Breast epithelium (tissue), 4 donors: ENCODE results near the gene KAT7. TPM values are rescaled to one million over a fixed set of nuclear protein-coding genes. Genes with fewer than 3 reads are reported as not detected.

ENCODE experiments used
- DNase-seq, 2 donors: peaks; one replicate each; pipeline ENCODE4 v3.0.0-alpha.2; 2019; ENCODE audit warnings: low spot score in 2 of 2
- H3K27ac ChIP-seq, 2 donors: fragments of 200-600 bp; sonication (generic) in 1 of 2; one replicate each; pipeline ENCODE4 v1.5.1; 2016 to 2019; ENCODE audit warnings: mild to moderate bottlenecking in 1 of 2
- H3K27me3 ChIP-seq, 2 donors: fragments of 200-600 bp; sonication (generic) in 1 of 2; one replicate each; pipeline versions ENCODE4 v1.5.1 to v1.6.0; 2017 to 2019; ENCODE audit warnings: control low read depth in 1 of 2, mild to moderate bottlenecking in 1 of 2
- H3K36me3 ChIP-seq: fragments of 200-600 bp; one replicate; pipeline ENCODE4 v1.5.1; 2019
- H3K4me1 ChIP-seq, 2 donors: fragments of 200-600 bp; sonication (generic); one replicate each; pipeline ENCODE4 v1.5.1; 2016 to 2019; ENCODE audit warnings: control low read depth in 1 of 2
- H3K4me3 ChIP-seq, 3 donors: fragments of 200-600 bp; sonication (generic); 1 replicate in 2 of 3; 2 replicates in 1 of 3; pipeline ENCODE4 v1.5.1; 2016 to 2019; ENCODE audit warnings: mild to moderate bottlenecking in 3 of 3, moderate library complexity in 2 of 3
- H3K9me3 ChIP-seq, 2 donors: fragments of 200-600 bp; sonication (generic) in 1 of 2; one replicate each; pipeline ENCODE4 v1.5.1; 2016 to 2019; ENCODE audit warnings: control low read depth in 1 of 2
- POLR2A ChIP-seq: fragments of 450-650 bp; IDR thresholded peaks from one replicate; pipeline ENCODE4 v1.6.1; 2016; ENCODE audit warnings: antibody characterized with exemption, mild to moderate bottlenecking, moderate library complexity
- POLR2AphosphoS5 ChIP-seq, 3 donors: sonication (generic); formaldehyde crosslinking; IDR thresholded peaks; one replicate each; pipeline ENCODE4 v1.6.1; 2017; ENCODE audit warnings: antibody characterized with exemption in 3 of 3
- intact Hi-C: fragments of 100-400 bp; cut with DNase I; formaldehyde crosslinking; loops from one replicate; pipeline ENCODE4 v1.15.1; 2023; ENCODE audit warnings: low total_unique reads
- total RNA-seq, 3 donors: library from RNA; depleted of rRNA; stranded (reverse); fragments of >200 nt; gene quantifications; one replicate each; pipeline ENCODE4 v1.1.0, GENCODE V29; 2016
- TF ChIP-seq, protein P1 (sequence below), 3 donors: fragments of 450-650 bp; IDR thresholded peaks; one replicate each; pipeline ENCODE4 v1.5.1; 2016 to 2017; ENCODE audit warnings: antibody characterized with exemption in 3 of 3, mild to moderate bottlenecking in 3 of 3, moderate library complexity in 3 of 3

Gene KAT7
- total RNA-seq, 3 donors from 2014 or later, result 37.6 to 57.4 (median 47.2) TPM

DNA sequence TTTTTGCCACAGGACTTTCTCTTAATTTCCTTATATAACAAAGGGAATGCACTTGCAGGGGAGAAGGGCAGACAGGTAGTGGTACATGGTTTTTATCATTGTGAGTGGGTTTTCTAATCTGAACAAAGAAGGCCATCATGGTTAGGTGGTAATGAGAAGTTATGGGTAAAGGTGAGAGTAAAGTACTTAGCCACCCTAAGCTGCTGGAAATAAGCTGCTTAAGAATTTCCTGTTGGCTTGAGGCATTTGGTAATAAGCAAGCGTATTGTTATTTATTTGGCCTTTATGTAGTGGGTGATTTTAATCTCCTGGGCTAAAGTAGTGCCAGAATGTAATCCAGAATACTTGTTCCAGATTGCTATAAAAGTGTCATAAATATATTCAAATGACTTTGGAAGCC, 32.3 kb downstream of the KAT7 start:
- Histone ChIP-seq H3K4me1 (peaks cover 3 to 4% of the 10 kb centered on the region in 2 donors), H3K27me3 (no peaks in the 10 kb centered on the region), H3K36me3 (no peaks in the 10 kb centered on the region), H3K4me3 (no peak overlapping the region), H3K27ac (no peak overlapping the region), H3K9me3 (no peaks in the 10 kb centered on the region)
- intact Hi-C loops, result no loop called here
- TF ChIP-seq, protein P1, sequence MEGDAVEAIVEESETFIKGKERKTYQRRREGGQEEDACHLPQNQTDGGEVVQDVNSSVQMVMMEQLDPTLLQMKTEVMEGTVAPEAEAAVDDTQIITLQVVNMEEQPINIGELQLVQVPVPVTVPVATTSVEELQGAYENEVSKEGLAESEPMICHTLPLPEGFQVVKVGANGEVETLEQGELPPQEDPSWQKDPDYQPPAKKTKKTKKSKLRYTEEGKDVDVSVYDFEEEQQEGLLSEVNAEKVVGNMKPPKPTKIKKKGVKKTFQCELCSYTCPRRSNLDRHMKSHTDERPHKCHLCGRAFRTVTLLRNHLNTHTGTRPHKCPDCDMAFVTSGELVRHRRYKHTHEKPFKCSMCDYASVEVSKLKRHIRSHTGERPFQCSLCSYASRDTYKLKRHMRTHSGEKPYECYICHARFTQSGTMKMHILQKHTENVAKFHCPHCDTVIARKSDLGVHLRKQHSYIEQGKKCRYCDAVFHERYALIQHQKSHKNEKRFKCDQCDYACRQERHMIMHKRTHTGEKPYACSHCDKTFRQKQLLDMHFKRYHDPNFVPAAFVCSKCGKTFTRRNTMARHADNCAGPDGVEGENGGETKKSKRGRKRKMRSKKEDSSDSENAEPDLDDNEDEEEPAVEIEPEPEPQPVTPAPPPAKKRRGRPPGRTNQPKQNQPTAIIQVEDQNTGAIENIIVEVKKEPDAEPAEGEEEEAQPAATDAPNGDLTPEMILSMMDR (IDR thresholded peaks at IDR 0.05), result no peak
- TF ChIP-seq POLR2AphosphoS5 (IDR thresholded peaks at IDR 0.05) (no peak), POLR2A (no peak)
- DNase-seq, result no peak

GRCh38 chr17:49821466-49821865, 33.0 kb downstream of the KAT7 start:
- Histone ChIP-seq H3K27me3 (no peaks in the 10 kb centered on the region), H3K9me3 (no peaks in the 10 kb centered on the region), H3K36me3 (no peaks in the 10 kb centered on the region), H3K4me1 (peaks cover 0 to 2% of the 10 kb centered on the region in 2 donors), H3K4me3 (no peak overlapping the region), H3K27ac (peak overlapping the region in 1 of 2 donors; percentile 37)
- DNase-seq, result no peak
- intact Hi-C loops, result no loop called here
- TF ChIP-seq POLR2AphosphoS5 (IDR thresholded peaks at IDR 0.05) (no peak), POLR2A (no peak)
- TF ChIP-seq, protein P1 (IDR thresholded peaks at IDR 0.05), result no peak

GRCh38 chr17:49821916-49822315, 33.4 kb downstream of the KAT7 start:
- Histone ChIP-seq H3K9me3 (no peaks in the 10 kb centered on the region), H3K27ac (peak overlapping the region in 1 of 2 donors; percentile 37)

DNA sequence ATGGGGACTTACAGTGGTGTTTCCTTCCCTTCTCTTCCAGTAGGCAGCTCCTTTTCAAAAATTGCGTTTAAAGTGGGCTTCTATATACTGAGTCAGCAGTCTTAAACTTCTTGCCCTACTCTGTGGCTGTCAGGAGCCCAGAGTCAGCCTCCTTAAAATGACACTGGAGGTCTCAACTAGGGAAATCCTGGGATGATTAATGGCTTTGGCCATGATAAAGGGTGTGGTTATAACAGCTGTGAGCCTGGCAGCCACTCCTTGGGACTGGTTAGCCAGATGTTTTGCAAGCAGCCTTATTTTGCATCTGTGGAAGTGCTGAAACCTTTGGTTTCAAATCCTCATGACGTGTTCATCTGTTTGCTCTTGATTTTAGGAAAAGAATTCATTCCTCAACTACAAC, 34.3 kb downstream of the KAT7 start:
- intact Hi-C loops, result no loop called here
- no peaks in the 10 kb centered on the region for H3K4me1 ChIP-seq
- H3K27ac ChIP-seq, result no peak overlapping the region
- H3K9me3 ChIP-seq, result no peaks in the 10 kb centered on the region
- no peak overlapping the region for H3K4me3 ChIP-seq
- TF ChIP-seq, protein P1 (IDR thresholded peaks at IDR 0.05), result no peak
- TF ChIP-seq POLR2AphosphoS5 (IDR thresholded peaks at IDR 0.05), result peak in 1 of 3 donors; percentile 44
- H3K27me3 ChIP-seq, result no peaks in the 10 kb centered on the region
- no peaks in the 10 kb centered on the region for H3K36me3 ChIP-seq
- DNase-seq, result no peak

More at GRCh38 chr17:49821916-49822315, 33.4 kb downstream of the KAT7 start:
- intact Hi-C loops, result no loop called here
- no peaks in the 10 kb centered on the region for H3K36me3 ChIP-seq
- no peaks in the 10 kb centered on the region for H3K4me1 ChIP-seq
- TF ChIP-seq POLR2AphosphoS5 (IDR thresholded peaks at IDR 0.05) (no peak), POLR2A (no peak)
- TF ChIP-seq, protein P1 (IDR thresholded peaks at IDR 0.05), result no peak
- H3K4me3 ChIP-seq, result no peak overlapping the region
- no peak for DNase-seq
- no peaks in the 10 kb centered on the region for H3K27me3 ChIP-seq

GRCh38 chr17:49823614-49824013, 35.1 kb downstream of the KAT7 start:
- no peaks in the 10 kb centered on the region for H3K36me3 ChIP-seq
- H3K4me3 ChIP-seq, result no peak overlapping the region
- H3K27me3 ChIP-seq, result no peaks in the 10 kb centered on the region
- TF ChIP-seq POLR2A (no peak), POLR2AphosphoS5 (IDR thresholded peaks at IDR 0.05) (no peak)
- TF ChIP-seq, protein P1 (IDR thresholded peaks at IDR 0.05), result no peak
- H3K27ac ChIP-seq, result no peak overlapping the region
- H3K4me1 ChIP-seq, result no peaks in the 10 kb centered on the region
- no peaks in the 10 kb centered on the region for H3K9me3 ChIP-seq
- intact Hi-C loops, result no loop called here
- DNase-seq, result no peak
